Esophagus squamous epithelium (tissue), 4 donors: ENCODE data around the gene ARMS2.

ENCODE experiments used
- CTCF ChIP-seq, 6 experiments: fragments of 450-650 bp in 4 of 6; fragments of 200-600 bp in 2 of 6; sonication (generic) in 2 of 6; IDR thresholded peaks; one replicate each; pipeline ENCODE4 v1.5.1; 2016 to 2019; ENCODE audit warnings: antibody characterized with exemption in 6 of 6, mild to moderate bottlenecking in 4 of 6, moderate library complexity in 4 of 6
- POLR2A ChIP-seq, 4 donors: fragments of 450-650 bp; IDR thresholded peaks; one replicate each; pipeline ENCODE4 v1.6.1; 2017; ENCODE audit warnings: antibody characterized with exemption in 4 of 4, mild to moderate bottlenecking in 4 of 4, moderate library complexity in 3 of 4

GRCh38 chr10:122435212-122435827 lies 19.1 kb upstream of the ARMS2 start:
- peak; percentile 43 to 85 (median 72) for TF ChIP-seq CTCF (IDR thresholded peaks at IDR 0.05)
- TF ChIP-seq POLR2A (IDR thresholded peaks at IDR 0.05) = no peak
